Astrocyte (in vitro differentiated cells and primary cell): ENCODE measurements around the gene RFX1.

Source experiments
- EZH2 ChIP-seq: IDR thresholded peaks from 2 replicates; pipeline ENCODE4 v1.6.1; 2012; ENCODE audit warnings: mild to moderate bottlenecking, low read length, inconsistent platforms; ENCODE audit not compliant: insufficient read depth
- TF ChIP-seq, protein P1 (sequence below): IDR thresholded peaks from 2 replicates; pipeline ENCODE4 v1.5.1; 2011; ENCODE audit warnings: low read depth, mild to moderate bottlenecking, inconsistent platforms, low read length, moderate library complexity; ENCODE audit not compliant: insufficient read depth

- TF ChIP-seq, protein P1, sequence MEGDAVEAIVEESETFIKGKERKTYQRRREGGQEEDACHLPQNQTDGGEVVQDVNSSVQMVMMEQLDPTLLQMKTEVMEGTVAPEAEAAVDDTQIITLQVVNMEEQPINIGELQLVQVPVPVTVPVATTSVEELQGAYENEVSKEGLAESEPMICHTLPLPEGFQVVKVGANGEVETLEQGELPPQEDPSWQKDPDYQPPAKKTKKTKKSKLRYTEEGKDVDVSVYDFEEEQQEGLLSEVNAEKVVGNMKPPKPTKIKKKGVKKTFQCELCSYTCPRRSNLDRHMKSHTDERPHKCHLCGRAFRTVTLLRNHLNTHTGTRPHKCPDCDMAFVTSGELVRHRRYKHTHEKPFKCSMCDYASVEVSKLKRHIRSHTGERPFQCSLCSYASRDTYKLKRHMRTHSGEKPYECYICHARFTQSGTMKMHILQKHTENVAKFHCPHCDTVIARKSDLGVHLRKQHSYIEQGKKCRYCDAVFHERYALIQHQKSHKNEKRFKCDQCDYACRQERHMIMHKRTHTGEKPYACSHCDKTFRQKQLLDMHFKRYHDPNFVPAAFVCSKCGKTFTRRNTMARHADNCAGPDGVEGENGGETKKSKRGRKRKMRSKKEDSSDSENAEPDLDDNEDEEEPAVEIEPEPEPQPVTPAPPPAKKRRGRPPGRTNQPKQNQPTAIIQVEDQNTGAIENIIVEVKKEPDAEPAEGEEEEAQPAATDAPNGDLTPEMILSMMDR, result no peak
- TF ChIP-seq EZH2, result no peak
Measured at GRCh38 chr19:13974073-13974472, 32.0 kb downstream of the RFX1 start.
